ES-I3 (cell line): Measurements from ENCODE around the gene ARMH3.

Experiments used
- H3K36me3 ChIP-seq: 2 replicates; pipeline ENCODE4 v1.6.1; 2013; ENCODE audit warnings: mild to moderate bottlenecking, low read length, control low read depth, moderate library complexity; ENCODE audit not compliant: insufficient read depth
- H3K4me1 ChIP-seq: 2 replicates; pipeline ENCODE4 v1.6.1; 2013; ENCODE audit warnings: mild to moderate bottlenecking, control low read depth, low read length; ENCODE audit not compliant: insufficient read depth
- H3K9ac ChIP-seq: 2 replicates; pipeline ENCODE4 v1.6.1; 2013; ENCODE audit warnings: low read depth, mild to moderate bottlenecking, low read length, moderate library complexity
- H3K9me3 ChIP-seq: 2 replicates; pipeline ENCODE4 v1.6.1; 2013; ENCODE audit warnings: mild to moderate bottlenecking, low read length, moderate library complexity; ENCODE audit not compliant: control insufficient read depth, insufficient read depth

Gene ARMH3

DNA sequence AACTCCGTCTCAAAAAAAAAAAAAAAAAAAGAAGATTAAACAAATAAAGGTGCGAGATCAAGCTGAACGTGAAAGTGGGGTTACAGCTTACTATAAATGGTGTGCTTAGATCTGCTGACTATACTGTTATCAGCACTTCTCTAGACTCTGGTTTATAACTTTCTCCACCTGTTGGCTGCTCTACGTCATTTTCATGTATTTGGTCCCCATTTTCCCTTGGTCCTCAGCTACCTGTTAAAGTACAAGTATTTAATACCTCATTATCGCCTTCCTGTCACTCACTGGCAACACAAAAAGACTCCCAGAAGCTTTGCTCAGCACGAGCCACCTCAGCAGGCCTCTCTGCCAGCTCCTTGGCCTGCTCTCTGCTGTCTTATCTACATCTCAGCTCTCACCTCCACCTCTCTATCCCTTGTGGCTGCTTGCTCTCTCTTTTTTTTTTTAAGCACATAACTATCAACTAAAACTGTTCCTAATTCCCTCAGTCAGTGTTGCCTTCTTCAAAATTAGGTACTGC is 95.0 kb downstream of the ARMH3 start:
- H3K36me3 ChIP-seq: no peaks in the 10 kb centered on the region; the same call in 1 of the 2 replicates
- no peaks in the 10 kb centered on the region for H3K4me1 ChIP-seq
- no peaks in the 10 kb centered on the region for H3K9me3 ChIP-seq
- H3K9ac ChIP-seq: no peak overlapping the region

DNA sequence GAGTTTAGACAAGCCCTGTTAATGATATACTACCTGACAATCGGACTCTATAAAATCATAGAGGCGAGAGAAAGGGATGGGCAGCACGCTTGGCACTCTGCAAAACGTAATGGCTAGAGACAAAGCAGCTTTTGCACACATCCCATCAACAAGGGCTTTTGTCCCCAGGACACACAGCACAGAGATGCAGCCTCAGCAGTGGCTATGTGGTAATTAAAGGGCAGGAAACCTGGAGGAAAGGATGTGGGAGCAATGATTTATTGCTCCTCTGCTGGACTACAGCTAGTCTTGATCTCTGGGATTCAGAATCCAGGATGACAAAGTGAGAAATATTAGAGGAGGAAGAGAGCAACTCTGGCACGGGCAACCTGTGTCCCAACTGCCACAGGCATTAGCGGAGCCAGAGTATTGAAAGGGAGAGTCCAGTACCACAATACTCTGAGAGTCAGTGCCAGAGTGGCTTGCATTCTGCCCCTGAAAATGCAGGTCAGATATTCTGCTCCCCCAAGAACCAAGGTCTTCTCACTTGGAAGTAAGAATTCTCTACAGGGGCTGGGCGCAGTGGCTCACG is 96.5 kb downstream of the ARMH3 start:
- Histone ChIP-seq H3K9ac (no peak overlapping the region), H3K9me3 (no peaks in the 10 kb centered on the region), H3K4me1 (no peaks in the 10 kb centered on the region), H3K36me3 (no peaks in the 10 kb centered on the region; the same call in 1 of the 2 replicates)

DNA sequence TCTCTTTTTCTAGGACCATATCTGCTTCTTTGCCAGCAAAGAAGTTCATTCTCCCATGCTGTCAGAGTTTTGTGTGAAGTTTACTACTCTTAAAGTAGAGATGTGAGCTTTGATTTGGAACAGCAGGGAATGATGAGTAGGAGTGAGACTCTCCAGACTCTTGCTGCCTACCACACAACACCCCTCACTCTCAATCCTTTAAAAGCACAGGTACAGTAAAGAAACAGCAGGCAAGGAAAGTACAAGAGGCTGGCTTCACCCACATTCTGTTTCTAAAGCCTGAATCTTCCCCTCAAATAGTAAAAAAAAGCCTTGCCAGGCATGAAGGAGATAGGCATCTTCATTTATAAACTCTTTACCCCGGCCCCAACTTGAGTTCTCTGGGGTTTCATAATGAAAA is 97.3 kb downstream of the ARMH3 start:
- H3K36me3 ChIP-seq: no peaks in the 10 kb centered on the region; the same call in 1 of the 2 replicates
- no peak overlapping the region for H3K9ac ChIP-seq
- H3K4me1 ChIP-seq: no peaks in the 10 kb centered on the region
- H3K9me3 ChIP-seq: no peaks in the 10 kb centered on the region

DNA sequence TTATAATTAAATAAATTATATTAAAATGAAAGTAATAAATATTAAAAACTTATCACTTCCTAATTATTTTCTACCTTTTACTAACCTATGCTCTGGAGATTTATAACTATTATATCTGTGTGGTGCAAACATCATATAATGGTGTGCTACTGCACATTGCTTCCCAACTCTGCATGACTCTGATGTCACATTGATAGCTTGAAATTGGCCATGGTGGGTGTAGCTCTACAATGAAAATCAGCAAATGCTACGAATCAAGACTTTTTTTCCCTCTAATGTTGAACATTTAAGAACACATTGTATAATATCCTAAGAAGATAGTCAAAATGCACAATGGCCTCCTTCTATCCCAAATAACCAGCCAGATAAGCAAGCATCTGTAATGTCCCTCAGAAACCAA is 99.1 kb downstream of the ARMH3 start:
- Histone ChIP-seq H3K36me3 (no peaks in the 10 kb centered on the region; the same call in 1 of the 2 replicates), H3K9ac (no peak overlapping the region), H3K4me1 (no peaks in the 10 kb centered on the region), H3K9me3 (no peaks in the 10 kb centered on the region)

DNA sequence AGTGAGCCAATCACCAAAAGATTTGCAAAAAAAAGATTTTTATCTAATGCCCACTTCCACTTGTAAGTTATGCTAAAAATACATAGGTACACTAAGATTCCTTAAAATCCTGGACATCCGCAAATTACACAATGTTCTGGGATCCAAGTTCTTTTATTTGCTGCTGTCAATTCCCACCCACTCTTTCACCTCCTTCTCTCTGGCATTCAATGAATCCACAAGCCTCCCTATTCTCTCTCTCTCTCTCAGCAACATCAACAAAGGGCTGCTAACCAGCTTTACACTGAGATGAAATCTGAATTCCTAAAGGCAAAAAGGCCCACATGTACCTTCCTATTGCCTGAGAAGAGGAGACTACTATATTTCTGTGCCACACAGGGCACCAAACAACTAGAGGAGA is 99.9 kb downstream of the ARMH3 start:
- Histone ChIP-seq H3K4me1 (no peaks in the 10 kb centered on the region), H3K9me3 (no peaks in the 10 kb centered on the region), H3K9ac (no peak overlapping the region), H3K36me3 (no peaks in the 10 kb centered on the region; the same call in 1 of the 2 replicates)

DNA sequence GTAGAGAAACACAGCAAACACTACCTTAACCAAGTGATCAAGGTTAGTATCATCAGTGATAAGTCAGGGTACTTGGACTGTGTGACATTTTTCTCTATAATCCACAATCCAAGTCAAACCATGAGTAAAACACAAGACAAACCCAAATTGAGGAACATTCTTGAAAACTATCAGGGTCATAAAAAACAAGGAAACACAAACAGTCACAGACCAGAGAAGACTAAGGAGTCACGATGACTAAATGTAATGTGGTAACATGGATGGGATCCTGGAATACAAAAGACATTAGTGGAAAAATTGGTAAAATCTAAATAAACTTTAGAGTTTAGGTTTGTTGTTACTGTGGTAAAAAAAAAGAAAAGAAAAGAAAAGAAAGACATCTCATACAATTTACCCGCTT is 103.8 kb downstream of the ARMH3 start:
- no peaks in the 10 kb centered on the region for H3K9me3 ChIP-seq

DNA sequence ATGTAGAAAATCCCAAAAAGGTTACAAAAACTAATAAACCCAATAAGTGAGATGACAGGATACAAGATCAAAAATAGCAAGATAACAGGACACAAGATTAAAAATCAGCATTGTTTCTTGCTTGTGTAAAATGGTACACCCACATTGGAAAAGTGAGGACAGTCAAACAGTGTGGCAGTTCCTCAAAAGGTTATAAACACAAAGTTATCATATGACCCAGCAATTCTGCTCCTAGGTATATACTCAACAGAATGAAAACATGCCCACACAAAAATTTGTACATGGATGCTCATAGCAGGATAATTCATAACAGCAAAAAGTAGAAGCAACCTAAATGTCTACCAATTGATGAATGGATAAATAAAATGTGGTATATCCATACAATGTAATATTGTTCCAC is 105.8 kb downstream of the ARMH3 start:
- Histone ChIP-seq H3K9ac (no peak overlapping the region), H3K4me1 (no peaks in the 10 kb centered on the region), H3K9me3 (no peaks in the 10 kb centered on the region), H3K36me3 (no peaks in the 10 kb centered on the region)

More for the DNA sequence above, 103.8 kb downstream of the ARMH3 start:
- no peaks in the 10 kb centered on the region; the same call in 1 of the 2 replicates for H3K36me3 ChIP-seq
- H3K9ac ChIP-seq: no peak overlapping the region
- H3K4me1 ChIP-seq: no peaks in the 10 kb centered on the region

DNA sequence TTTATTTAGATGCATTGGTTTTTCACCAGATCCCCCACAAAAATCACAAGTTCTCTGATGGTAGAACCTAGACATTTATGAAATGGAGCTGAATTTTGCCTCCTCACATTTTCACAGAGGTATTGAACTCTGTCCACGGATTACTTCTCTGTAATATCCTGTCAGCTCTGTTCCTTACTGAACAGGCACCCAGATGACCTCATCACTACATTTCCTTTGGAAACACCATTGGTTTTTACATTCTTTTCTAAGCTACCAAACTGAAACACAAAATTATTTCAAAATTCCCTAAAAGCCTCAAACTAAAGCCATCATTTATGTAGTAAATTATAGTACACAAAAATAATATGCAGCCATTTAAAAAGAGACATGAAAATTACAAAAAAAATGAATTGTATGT is 114.1 kb downstream of the ARMH3 start:
- H3K9me3 ChIP-seq: no peaks in the 10 kb centered on the region
- 0 out of 2 replicates have a peak, but pooled peaks cover 2% of the 10 kb centered on the region for H3K36me3 ChIP-seq
- no peaks in the 10 kb centered on the region for H3K4me1 ChIP-seq
- H3K9ac ChIP-seq: no peak overlapping the region

DNA sequence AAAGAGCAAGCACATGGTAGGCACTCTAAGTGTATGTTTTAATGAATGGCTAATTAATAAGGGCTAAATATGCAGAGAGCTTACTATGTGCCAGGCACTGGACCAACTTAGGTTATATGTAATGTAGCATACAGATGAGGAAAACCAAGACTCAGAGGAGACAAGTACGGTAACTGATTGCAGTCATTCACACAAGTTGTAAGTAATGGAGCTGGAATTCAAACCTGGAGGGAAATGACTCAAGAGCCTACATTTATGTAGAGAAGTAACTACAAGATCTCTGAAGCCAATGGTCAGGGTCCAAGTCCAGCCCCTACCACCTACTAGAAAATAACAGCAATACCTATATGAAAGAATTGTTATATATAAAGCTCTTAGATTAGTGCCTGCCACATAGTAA is 115.1 kb downstream of the ARMH3 start:
- Histone ChIP-seq H3K9ac (no peak overlapping the region), H3K4me1 (no peaks in the 10 kb centered on the region), H3K36me3 (0 out of 2 replicates have a peak, but pooled peaks cover 2% of the 10 kb centered on the region), H3K9me3 (no peaks in the 10 kb centered on the region)

DNA sequence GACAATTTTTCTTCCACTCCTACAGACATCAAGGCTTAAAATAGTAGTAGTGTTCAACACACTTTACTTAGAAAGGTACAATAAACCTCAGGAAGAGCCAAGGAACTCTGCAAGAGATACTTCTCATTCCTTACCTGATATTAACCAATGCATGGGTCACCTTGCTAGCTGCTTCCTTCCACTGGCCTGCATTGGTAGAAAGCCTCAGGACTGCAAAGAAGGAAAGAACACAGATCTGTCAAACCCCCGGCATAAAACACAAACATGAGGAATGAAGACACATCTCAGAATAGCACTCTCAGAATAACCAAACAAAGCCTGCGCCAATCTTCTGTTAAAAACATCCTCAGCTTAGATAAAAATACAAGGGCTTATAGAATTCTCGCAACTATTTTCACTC is 116.2 kb downstream of the ARMH3 start:
- H3K9me3 ChIP-seq: no peaks in the 10 kb centered on the region
- H3K36me3 ChIP-seq: 0 out of 2 replicates have a peak, but pooled peaks cover 2% of the 10 kb centered on the region
- H3K4me1 ChIP-seq: no peaks in the 10 kb centered on the region
- no peak overlapping the region for H3K9ac ChIP-seq

DNA sequence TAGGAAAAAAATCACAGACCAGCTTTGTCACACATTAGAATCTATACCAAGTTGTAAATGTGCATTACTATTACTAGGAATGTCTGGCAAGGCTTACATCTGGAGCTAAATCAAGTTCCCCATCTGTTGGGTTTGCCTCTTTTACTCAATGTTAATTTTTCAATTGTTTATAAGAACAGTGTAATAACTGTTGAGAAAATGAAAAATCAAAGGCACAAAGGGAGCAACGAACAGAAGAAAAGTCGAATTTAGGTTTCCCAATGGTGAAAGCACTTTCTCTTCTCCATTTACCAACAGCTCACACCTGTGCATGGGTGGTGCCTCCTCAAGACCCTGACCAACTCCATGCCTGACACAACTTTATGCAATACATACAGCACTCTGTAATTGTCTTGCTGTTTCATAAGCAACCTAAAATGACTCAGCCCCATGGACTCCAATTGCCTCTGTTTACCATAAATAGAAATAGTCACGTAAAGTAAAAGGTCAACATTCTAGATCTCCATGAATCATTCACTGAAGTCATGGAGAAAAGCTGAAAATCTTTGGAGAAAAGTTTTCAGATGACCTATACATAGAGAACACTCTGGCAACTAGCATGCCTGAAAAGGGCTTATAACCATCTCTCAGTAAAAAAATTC is 116.8 kb downstream of the ARMH3 start:
- 0 out of 2 replicates have a peak, but pooled peaks cover 2% of the 10 kb centered on the region for H3K36me3 ChIP-seq
- H3K9ac ChIP-seq: no peak overlapping the region
- H3K4me1 ChIP-seq: no peaks in the 10 kb centered on the region
- H3K9me3 ChIP-seq: no peaks in the 10 kb centered on the region

DNA sequence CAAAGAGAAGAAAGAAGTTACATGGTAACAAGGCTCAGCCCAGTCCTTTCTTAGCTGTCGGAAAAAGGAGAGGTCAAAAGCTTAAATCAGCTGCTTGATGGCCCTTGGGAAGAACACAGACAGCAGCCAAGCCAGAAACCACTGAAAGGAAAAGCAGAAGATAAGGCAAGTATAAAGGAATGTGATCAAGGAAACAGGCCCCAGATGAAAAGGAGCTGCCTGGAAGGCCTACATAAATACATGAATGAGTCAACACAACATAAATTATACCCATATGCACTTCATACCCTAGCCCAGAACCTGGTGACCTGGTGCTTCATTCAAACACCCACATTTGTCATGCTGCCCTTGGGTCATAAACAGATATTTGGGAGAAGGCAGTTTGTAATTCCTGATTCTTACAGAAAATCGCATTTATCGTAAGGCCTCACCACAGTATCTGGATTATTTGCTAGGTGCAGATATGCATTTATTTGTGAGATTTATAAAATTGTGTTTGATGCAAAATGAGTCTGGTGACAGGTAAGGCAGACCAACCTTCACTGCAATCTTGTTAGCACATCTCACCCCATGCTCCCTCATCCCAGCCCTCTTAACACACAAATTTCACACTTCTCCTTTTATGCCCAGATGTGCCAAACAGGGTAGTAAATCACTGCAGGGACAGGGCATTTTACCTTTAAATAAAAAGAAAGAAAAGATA is 117.5 kb downstream of the ARMH3 start:
- Histone ChIP-seq H3K9ac (no peak overlapping the region), H3K4me1 (no peaks in the 10 kb centered on the region)

DNA sequence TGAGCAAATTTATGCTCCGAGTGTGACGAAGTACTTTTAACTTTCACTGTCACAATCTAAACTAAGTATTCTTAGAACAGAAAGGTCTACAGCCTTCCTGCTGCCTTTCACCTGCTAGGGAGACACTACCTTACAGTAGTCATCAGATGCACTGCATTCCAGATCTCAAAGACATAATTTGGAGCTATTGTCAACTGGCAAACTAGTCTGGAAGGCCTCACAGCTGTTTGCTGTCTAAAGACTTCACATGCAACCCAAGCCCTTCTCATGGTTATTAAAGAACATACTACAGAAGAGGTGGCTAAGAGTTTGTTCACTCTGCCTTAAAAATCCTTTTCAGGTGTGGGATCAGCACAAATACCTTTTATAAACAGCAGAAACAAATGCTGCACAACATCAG is 120.5 kb downstream of the ARMH3 start:
- Histone ChIP-seq H3K4me1 (no peaks in the 10 kb centered on the region), H3K9me3 (no peaks in the 10 kb centered on the region), H3K36me3 (0 out of 2 replicates have a peak, but pooled peaks cover 2% of the 10 kb centered on the region), H3K9ac (no peak overlapping the region)

More for the DNA sequence above, 117.5 kb downstream of the ARMH3 start:
- Histone ChIP-seq H3K36me3 (0 out of 2 replicates have a peak, but pooled peaks cover 2% of the 10 kb centered on the region), H3K9me3 (no peaks in the 10 kb centered on the region)

DNA sequence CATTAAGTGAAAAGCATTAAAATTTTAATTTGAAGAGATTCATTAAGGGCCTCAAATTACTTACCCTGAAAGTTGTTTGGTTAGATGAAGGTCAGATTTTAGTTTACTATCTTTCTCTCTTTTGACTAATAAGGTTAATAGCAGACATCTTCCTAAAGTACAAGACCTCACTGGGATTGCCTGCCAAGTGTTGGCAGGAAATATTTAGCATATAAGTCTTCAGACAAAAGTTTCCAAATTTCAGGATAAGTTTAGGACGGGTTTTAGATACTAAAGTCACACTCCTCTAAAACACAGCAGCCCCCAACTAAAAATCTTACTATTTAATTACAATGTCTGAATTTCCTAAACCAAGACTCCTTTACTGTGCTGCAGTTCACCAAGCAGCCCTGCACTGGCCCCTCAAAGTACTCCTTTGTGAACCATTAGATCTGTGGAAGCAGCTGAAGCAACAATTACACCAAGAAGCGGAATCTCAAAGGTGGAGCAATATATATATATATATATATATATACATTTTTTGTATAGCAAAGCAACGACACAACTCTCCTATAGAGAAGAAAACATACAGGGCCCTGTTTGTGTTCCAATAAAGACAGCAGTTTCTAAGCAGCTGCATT is 121.2 kb downstream of the ARMH3 start:
- no peaks in the 10 kb centered on the region for H3K9me3 ChIP-seq
- 0 out of 2 replicates have a peak, but pooled peaks cover 2% of the 10 kb centered on the region for H3K36me3 ChIP-seq
- H3K4me1 ChIP-seq: no peaks in the 10 kb centered on the region
- H3K9ac ChIP-seq: no peak overlapping the region
